Ascending aorta (tissue), 2 donors: Measurements from ENCODE around the gene SLC35F3. TPM values are rescaled to one million over a fixed set of nuclear protein-coding genes. Genes with fewer than 3 reads are reported as not detected.

Source experiments
- DNase-seq, 2 donors: peaks; one replicate each; pipeline ENCODE4 v3.0.0-alpha.2; 2019; ENCODE audit warnings: low spot score in 2 of 2
- H3K27ac ChIP-seq, 2 donors: fragments of 200-600 bp; sonication (generic); one replicate each; pipeline ENCODE4 v1.5.1; 2016 to 2017; ENCODE audit warnings: mild to moderate bottlenecking in 1 of 2
- H3K27me3 ChIP-seq: fragments of 200-600 bp; sonication (generic); one replicate; pipeline ENCODE4 v1.5.1; 2017
- H3K36me3 ChIP-seq, 2 donors: fragments of 200-600 bp; sonication (generic); one replicate each; pipeline ENCODE4 v1.5.1; 2016
- H3K4me1 ChIP-seq, 2 donors: fragments of 200-600 bp; sonication (generic); one replicate each; pipeline ENCODE4 v1.5.1; 2016 to 2017; ENCODE audit warnings: mild to moderate bottlenecking in 1 of 2
- H3K4me3 ChIP-seq, 2 donors: fragments of 200-600 bp; sonication (generic); one replicate each; pipeline ENCODE4 v1.5.1; 2016 to 2017; ENCODE audit warnings: mild to moderate bottlenecking in 1 of 2
- H3K9me3 ChIP-seq, 2 donors: fragments of 200-600 bp; sonication (generic); one replicate each; pipeline ENCODE4 v1.5.1; 2016
- CTCF ChIP-seq, 3 experiments: fragments of 200-600 bp in 2 of 3; fragments of 450-650 bp in 1 of 3; sonication (generic) in 2 of 3; IDR thresholded peaks; one replicate each; pipeline ENCODE4 v1.5.1; 2016 to 2019; ENCODE audit warnings: antibody characterized with exemption in 3 of 3, mild to moderate bottlenecking in 1 of 3, moderate library complexity in 1 of 3
- intact Hi-C: fragments of 100-400 bp; cut with DNase I; formaldehyde crosslinking; loops from one replicate; pipeline ENCODE4 v1.15.1; 2023
- total RNA-seq: library from RNA; depleted of rRNA; stranded (reverse); fragments of >200 nt; gene quantifications from one replicate; pipeline ENCODE4 v1.1.0, GENCODE V29; 2016

Gene SLC35F3
- 1.4 TPM for total RNA-seq

GRCh38 chr1:233904633-233905415 is at the start of gene SLC35F3:
Gene SLC35F3 (plus strand): TSS chr1:233904676.
- peaks cover 3% of the 10 kb centered on the region for H3K27me3 ChIP-seq
- intact Hi-C loops: no loop called here
- H3K4me3 ChIP-seq: peak within 1 kb of the TSS; percentile 15 to 26
- no peak for TF ChIP-seq CTCF (IDR thresholded peaks at IDR 0.05)
- H3K27ac ChIP-seq: no peak within 1 kb of the TSS
- no peak for DNase-seq
- H3K4me1 ChIP-seq: no peaks in the 10 kb centered on the region
- no peaks in the 10 kb centered on the region for H3K36me3 ChIP-seq
- no peaks in the 10 kb centered on the region for H3K9me3 ChIP-seq

DNA sequence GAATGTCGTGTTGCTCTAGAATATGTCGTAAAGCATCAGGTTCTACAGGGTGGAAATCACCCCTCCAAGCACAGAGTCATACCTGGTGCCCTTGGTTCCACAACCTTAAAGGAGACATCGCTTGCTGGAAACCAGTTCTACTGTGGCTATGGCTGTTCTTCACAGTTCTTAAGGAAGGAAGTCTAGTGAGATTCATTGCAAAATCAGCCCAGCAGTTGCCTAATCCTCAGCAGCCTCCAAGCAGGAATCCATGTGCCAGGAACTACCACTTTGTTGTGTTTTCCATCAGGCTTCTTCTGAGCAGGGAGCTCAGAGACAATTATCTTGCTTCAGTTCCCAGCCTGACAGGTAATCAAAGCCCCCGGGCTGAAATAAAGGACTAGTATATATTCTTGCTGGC is 45.0 kb upstream of the SLC35F3 start:
- Histone ChIP-seq H3K4me3 (no peak overlapping the region), H3K36me3 (no peaks in the 10 kb centered on the region), H3K27ac (no peak overlapping the region), H3K27me3 (no peaks in the 10 kb centered on the region), H3K4me1 (no peaks in the 10 kb centered on the region), H3K9me3 (no peaks in the 10 kb centered on the region)
- no peak for TF ChIP-seq CTCF (IDR thresholded peaks at IDR 0.05)
- no peak for DNase-seq
- intact Hi-C loops: no loop called here

DNA sequence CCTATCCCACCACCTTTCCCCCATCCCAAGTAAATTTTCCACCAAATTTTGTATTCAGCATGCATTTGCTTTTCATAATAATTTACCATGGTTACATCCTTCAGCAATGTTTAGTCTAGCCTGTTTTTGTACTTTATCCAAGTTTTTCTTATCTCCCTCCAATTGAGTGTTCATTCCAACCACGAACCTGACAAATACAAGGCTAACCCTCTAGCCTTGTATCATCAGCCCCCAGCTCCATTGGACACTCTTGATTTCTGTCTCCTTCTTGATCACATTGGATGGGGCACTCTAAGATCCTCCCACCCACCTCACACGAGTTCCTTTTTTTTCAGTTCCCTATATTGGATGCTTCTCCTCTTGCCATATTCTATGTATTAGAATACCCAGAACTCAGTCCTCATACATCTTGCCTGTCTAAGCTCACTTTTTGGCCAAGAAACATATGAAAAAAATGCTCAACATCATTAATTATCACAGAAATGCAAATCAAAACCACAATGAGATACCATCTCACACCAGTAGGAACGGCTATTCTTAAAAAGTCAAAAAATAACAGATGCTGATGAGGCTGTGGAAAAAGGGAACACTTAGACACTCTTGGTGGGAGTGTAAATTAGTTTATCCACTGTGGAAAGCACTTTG is 40.5 kb upstream of the SLC35F3 start:
- DNase-seq: no peak
- no peak overlapping the region for H3K27ac ChIP-seq
- H3K27me3 ChIP-seq: no peaks in the 10 kb centered on the region
- no peak overlapping the region for H3K4me3 ChIP-seq
- H3K36me3 ChIP-seq: no peaks in the 10 kb centered on the region
- H3K9me3 ChIP-seq: no peaks in the 10 kb centered on the region
- intact Hi-C loops: no loop called here
- no peak for TF ChIP-seq CTCF (IDR thresholded peaks at IDR 0.05)
- no peaks in the 10 kb centered on the region for H3K4me1 ChIP-seq

DNA sequence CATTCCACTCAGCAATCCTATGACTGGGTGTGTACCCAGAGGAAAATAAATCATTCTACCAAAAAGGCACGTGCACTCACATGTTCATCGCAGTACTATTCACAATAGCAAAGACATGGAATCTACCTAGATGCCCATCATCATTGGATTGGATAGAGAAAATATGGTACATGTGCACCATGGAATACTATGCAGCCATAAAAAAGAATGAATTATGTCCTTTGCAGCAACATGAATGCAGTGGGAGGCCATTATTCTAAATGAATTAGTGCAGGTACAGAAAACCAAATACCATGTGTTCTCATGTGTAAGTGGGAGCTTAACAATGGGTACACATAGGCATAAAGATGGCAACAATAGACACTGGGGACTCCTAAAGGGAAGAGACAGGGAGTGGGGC is 39.9 kb upstream of the SLC35F3 start:
- Histone ChIP-seq H3K9me3 (no peaks in the 10 kb centered on the region), H3K27me3 (no peaks in the 10 kb centered on the region), H3K27ac (no peak overlapping the region), H3K4me1 (no peaks in the 10 kb centered on the region), H3K4me3 (no peak overlapping the region), H3K36me3 (no peaks in the 10 kb centered on the region)
- DNase-seq: no peak
- intact Hi-C loops: no loop called here
- TF ChIP-seq CTCF (IDR thresholded peaks at IDR 0.05): no peak

GRCh38 chr1:233865216-233865615 is 39.3 kb upstream of the SLC35F3 start:
- intact Hi-C loops: no loop called here
- no peaks in the 10 kb centered on the region for H3K36me3 ChIP-seq
- H3K27ac ChIP-seq: no peak overlapping the region
- no peak for TF ChIP-seq CTCF (IDR thresholded peaks at IDR 0.05)
- H3K4me1 ChIP-seq: no peaks in the 10 kb centered on the region
- DNase-seq: no peak
- H3K9me3 ChIP-seq: no peaks in the 10 kb centered on the region
- H3K27me3 ChIP-seq: no peaks in the 10 kb centered on the region
- no peak overlapping the region for H3K4me3 ChIP-seq
